ENCODE results near the gene DOCK2. TPM values are rescaled to one million over a fixed set of nuclear protein-coding genes. Genes with fewer than 3 reads are reported as not detected.

The DOCK2 gene
- total and polyA plus RNA-seq, 4 experiments from 2014 or later = 45.8 to 223 (median 162) TPM

DNA sequence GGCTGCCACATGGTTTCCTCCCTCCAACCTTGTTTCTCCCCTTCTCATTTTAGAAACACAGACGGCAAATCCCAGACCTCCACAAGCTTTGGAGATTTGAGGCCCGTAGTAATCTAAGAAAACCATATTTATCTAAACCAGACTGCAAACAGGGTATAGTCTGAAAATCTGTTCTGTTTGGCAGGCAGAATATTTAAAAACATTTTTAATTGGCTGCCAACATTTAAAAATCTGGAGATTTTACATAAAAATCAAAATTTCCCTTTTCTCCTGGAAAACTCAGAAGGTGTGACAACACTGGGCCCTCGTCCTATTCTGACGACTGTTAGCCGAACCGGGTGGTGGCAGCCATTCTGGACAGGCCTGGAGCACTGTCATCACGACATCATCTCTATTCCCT is 401.2 kb downstream of the DOCK2 start:
- H3K27ac Mint-ChIP-seq = peak overlapping the region in 2 of 7 donors; percentile 13 to 35
- ChIA-PET CTCF (ENCODE audit: partially characterized antibody) (no interaction called here), POLR2A (ENCODE audit: partially characterized antibody) (no interaction called here)
- H3K36me3 Mint-ChIP-seq = peaks cover 72 to 90% of the 10 kb centered on the region in 2 donors
- H3K4me1 ChIP-seq (ENCODE audit: insufficient read depth, low read length) = no peaks in the 10 kb centered on the region
- no peak overlapping the region for H3K4me3 Mint-ChIP-seq
- H3K27me3 ChIP-seq (ENCODE audit: insufficient read depth, low read length) = no peaks in the 10 kb centered on the region
- intact Hi-C loops (cut with micrococcal nuclease) = no loop called here
- H3K27me3 Mint-ChIP-seq = no peaks in the 10 kb centered on the region
- H3K36me3 ChIP-seq (ENCODE audit: insufficient read depth, low read length) = peaks cover 57% of the 10 kb centered on the region
- peaks cover 4 to 14% (median 9%) of the 10 kb centered on the region in 4 donors for H3K4me1 Mint-ChIP-seq
- no peaks in the 10 kb centered on the region for H3K9me3 Mint-ChIP-seq
- no peak overlapping the region for H3K27ac ChIP-seq (ENCODE audit: low read depth, low read length)
- H3K4me3 ChIP-seq (ENCODE audit: low read length in 2 of 2) = no peak overlapping the region
- H3K9me3 ChIP-seq (ENCODE audit: control insufficient read depth in 1 of 2, low read length in 2 of 2) = no peaks in the 10 kb centered on the region
- DNase-seq = no peak

DNA sequence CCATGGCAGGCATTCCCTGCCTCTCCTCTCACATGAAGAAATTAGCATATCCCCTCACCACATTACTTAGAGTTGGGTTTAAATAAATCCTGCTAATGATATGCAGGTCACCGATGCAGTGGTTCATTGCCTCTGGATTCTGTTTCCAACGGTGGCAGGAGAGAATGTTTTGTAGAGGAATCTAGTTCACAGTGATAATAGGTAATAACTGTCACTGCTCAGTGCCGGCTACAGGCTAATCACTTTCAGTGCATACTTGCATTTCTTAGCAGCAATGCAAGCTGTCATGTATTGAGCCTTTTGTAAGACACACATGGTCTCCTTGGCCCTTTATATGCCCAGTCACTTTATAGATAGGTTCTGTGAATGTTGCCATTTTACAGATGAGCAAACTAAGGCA is 402.8 kb downstream of the DOCK2 start:
- no peak overlapping the region for H3K4me3 ChIP-seq (ENCODE audit: low read length in 2 of 2)
- no peak overlapping the region for H3K27ac ChIP-seq (ENCODE audit: low read depth, low read length)
- no peaks in the 10 kb centered on the region for H3K27me3 Mint-ChIP-seq
- peaks cover 69 to 90% of the 10 kb centered on the region in 2 donors for H3K36me3 Mint-ChIP-seq
- no peak overlapping the region for H3K4me3 Mint-ChIP-seq
- intact Hi-C loops (cut with micrococcal nuclease) = no loop called here
- no peaks in the 10 kb centered on the region for H3K27me3 ChIP-seq (ENCODE audit: insufficient read depth, low read length)
- no peak for DNase-seq
- H3K9me3 Mint-ChIP-seq = no peaks in the 10 kb centered on the region
- POLR2A ChIA-PET (ENCODE audit: partially characterized antibody) = no interaction called here
- H3K4me1 Mint-ChIP-seq = peaks cover 13 to 19% (median 17%) of the 10 kb centered on the region in 4 donors
- peaks cover 59% of the 10 kb centered on the region for H3K36me3 ChIP-seq (ENCODE audit: insufficient read depth, low read length)
- no peaks in the 10 kb centered on the region for H3K9me3 ChIP-seq (ENCODE audit: control insufficient read depth in 1 of 2, low read length in 2 of 2)
- H3K4me1 ChIP-seq (ENCODE audit: insufficient read depth, low read length) = peaks cover 4% of the 10 kb centered on the region
- no peak overlapping the region for H3K27ac Mint-ChIP-seq
- CTCF ChIA-PET (ENCODE audit: partially characterized antibody) = no interaction called here

GRCh38 chr5:170046241-170046640 is 409.2 kb downstream of the DOCK2 start:
- H3K4me1 ChIP-seq (ENCODE audit: insufficient read depth, low read length) = peaks cover 4% of the 10 kb centered on the region
- ChIA-PET POLR2A (ENCODE audit: partially characterized antibody) (no interaction called here), CTCF (ENCODE audit: partially characterized antibody) (no interaction called here)
- H3K4me3 Mint-ChIP-seq = no peak overlapping the region
- H3K27me3 Mint-ChIP-seq = no peaks in the 10 kb centered on the region
- peaks cover 13 to 19% (median 16%) of the 10 kb centered on the region in 4 donors for H3K4me1 Mint-ChIP-seq
- H3K9me3 ChIP-seq (ENCODE audit: control insufficient read depth in 1 of 2, low read length in 2 of 2) = no peaks in the 10 kb centered on the region
- peaks cover 92% of the 10 kb centered on the region for H3K36me3 ChIP-seq (ENCODE audit: insufficient read depth, low read length)
- no peaks in the 10 kb centered on the region for H3K9me3 Mint-ChIP-seq
- H3K27ac ChIP-seq (ENCODE audit: low read depth, low read length) = no peak overlapping the region
- intact Hi-C loops (cut with micrococcal nuclease) = no loop called here
- H3K27me3 ChIP-seq (ENCODE audit: insufficient read depth, low read length) = no peaks in the 10 kb centered on the region
- peaks cover 87 to 91% of the 10 kb centered on the region in 2 donors for H3K36me3 Mint-ChIP-seq
- peak overlapping the region in 1 of 7 donors; percentile 32 for H3K27ac Mint-ChIP-seq
- H3K4me3 ChIP-seq (ENCODE audit: low read length in 2 of 2) = no peak overlapping the region
- no peak for DNase-seq

DNA sequence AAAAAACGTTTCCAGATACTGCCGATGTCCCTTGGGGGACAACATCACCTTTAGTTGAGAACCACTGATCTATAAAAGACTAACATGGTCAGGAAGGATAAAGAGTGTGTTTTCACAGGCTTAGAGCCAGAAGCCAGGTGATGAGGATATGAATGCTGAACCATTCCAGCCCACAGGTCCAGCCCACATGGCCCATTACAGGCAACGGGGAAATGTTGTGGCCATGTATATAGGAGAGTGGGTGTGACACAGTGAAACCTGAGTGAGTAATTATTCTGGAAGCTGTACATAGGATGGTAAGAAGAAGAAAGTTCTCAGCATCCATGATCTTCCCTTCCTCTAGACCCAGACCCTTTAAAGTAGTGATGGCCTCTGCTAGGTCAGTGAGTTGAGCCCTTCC is 412.6 kb downstream of the DOCK2 start:
- H3K36me3 Mint-ChIP-seq = peaks cover 91% of the 10 kb centered on the region in 2 donors
- H3K4me1 Mint-ChIP-seq = peaks cover 0 to 4% (median under 1%) of the 10 kb centered on the region in 4 donors
- no peak overlapping the region for H3K4me3 ChIP-seq (ENCODE audit: low read length in 2 of 2)
- no peak overlapping the region for H3K4me3 Mint-ChIP-seq
- H3K9me3 Mint-ChIP-seq = no peaks in the 10 kb centered on the region
- no peaks in the 10 kb centered on the region for H3K4me1 ChIP-seq (ENCODE audit: insufficient read depth, low read length)
- H3K27ac Mint-ChIP-seq = peak overlapping the region in 1 of 7 donors; percentile 82
- intact Hi-C loops (cut with micrococcal nuclease) = no loop called here
- H3K27me3 ChIP-seq (ENCODE audit: insufficient read depth, low read length) = no peaks in the 10 kb centered on the region
- no peaks in the 10 kb centered on the region for H3K27me3 Mint-ChIP-seq
- no peaks in the 10 kb centered on the region for H3K9me3 ChIP-seq (ENCODE audit: control insufficient read depth in 1 of 2, low read length in 2 of 2)
- no peak for DNase-seq
- H3K36me3 ChIP-seq (ENCODE audit: insufficient read depth, low read length) = peaks cover 83% of the 10 kb centered on the region
- no peak overlapping the region for H3K27ac ChIP-seq (ENCODE audit: low read depth, low read length)
- POLR2A ChIA-PET (ENCODE audit: partially characterized antibody) = no interaction called here
- CTCF ChIA-PET (ENCODE audit: partially characterized antibody) = interaction anchor here (1.6 kb wide), 1 partner anchor 14 kb away, joined by 3 read pairs; no protein-coding TSS in a partner anchor

DNA sequence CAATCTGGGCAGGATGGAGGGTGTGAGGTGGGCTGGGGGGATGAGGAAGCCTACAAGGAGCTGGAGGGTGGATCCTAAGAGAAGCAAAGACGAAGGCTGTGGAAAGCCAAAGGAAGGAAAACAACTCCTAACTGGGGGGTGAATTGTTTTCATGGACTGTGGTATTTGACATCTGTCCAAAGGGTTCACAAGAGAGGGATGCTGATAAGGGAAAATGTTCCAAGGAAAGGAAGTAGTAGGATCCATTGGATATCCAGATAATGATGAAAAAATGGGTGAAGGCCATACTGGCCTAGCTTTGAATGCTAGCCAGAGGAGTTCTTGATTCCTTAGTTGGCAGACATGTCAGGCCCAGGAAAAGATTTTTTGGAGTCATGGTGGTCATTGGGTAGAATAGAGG is 416.8 kb downstream of the DOCK2 start:
- POLR2A ChIA-PET (ENCODE audit: partially characterized antibody) = no interaction called here
- CTCF ChIA-PET (ENCODE audit: partially characterized antibody) = no interaction called here
- no peaks in the 10 kb centered on the region for H3K27me3 Mint-ChIP-seq

GRCh38 chr5:170055606-170056005 is 418.5 kb downstream of the DOCK2 start:
- Histone ChIP-seq H3K9me3 (ENCODE audit: control insufficient read depth in 1 of 2, low read length in 2 of 2) (no peaks in the 10 kb centered on the region), H3K27me3 (ENCODE audit: insufficient read depth, low read length) (no peaks in the 10 kb centered on the region), H3K4me1 (ENCODE audit: insufficient read depth, low read length) (no peaks in the 10 kb centered on the region), H3K27ac (ENCODE audit: low read depth, low read length) (no peak overlapping the region), H3K4me3 (ENCODE audit: low read length in 2 of 2) (no peak overlapping the region), H3K36me3 (ENCODE audit: insufficient read depth, low read length) (peaks cover 60% of the 10 kb centered on the region)
- Mint-ChIP-seq H3K4me1 (peaks cover 0 to 5% (median 1%) of the 10 kb centered on the region in 4 donors), H3K27ac (peak overlapping the region in 1 of 7 donors; percentile 37), H3K9me3 (peaks cover 0 to 6% (median 0%) of the 10 kb centered on the region in 8 donors), H3K36me3 (peaks cover 96 to 99% of the 10 kb centered on the region in 2 donors), H3K4me3 (no peak overlapping the region), H3K27me3 (no peaks in the 10 kb centered on the region)
- intact Hi-C loops (cut with micrococcal nuclease) = no loop called here
- POLR2A ChIA-PET (ENCODE audit: partially characterized antibody) = no interaction called here
- no peak for DNase-seq
- CTCF ChIA-PET (ENCODE audit: partially characterized antibody) = interaction anchor here (1.5 kb wide), 1 partner anchor 7 kb away, joined by 4 read pairs; no protein-coding TSS in a partner anchor

More for the DNA sequence above, 416.8 kb downstream of the DOCK2 start:
- Mint-ChIP-seq H3K9me3 (peaks cover 0 to 6% (median 0%) of the 10 kb centered on the region in 8 donors), H3K4me1 (peaks cover 0 to 6% (median 1%) of the 10 kb centered on the region in 4 donors), H3K27ac (peak overlapping the region in 2 of 7 donors; percentile 25 to 48), H3K36me3 (peaks cover 99% of the 10 kb centered on the region in 2 donors), H3K4me3 (no peak overlapping the region)
- Histone ChIP-seq H3K4me1 (ENCODE audit: insufficient read depth, low read length) (no peaks in the 10 kb centered on the region), H3K36me3 (ENCODE audit: insufficient read depth, low read length) (peaks cover 77% of the 10 kb centered on the region), H3K4me3 (ENCODE audit: low read length in 2 of 2) (no peak overlapping the region), H3K9me3 (ENCODE audit: control insufficient read depth in 1 of 2, low read length in 2 of 2) (no peaks in the 10 kb centered on the region), H3K27me3 (ENCODE audit: insufficient read depth, low read length) (no peaks in the 10 kb centered on the region), H3K27ac (ENCODE audit: low read depth, low read length) (no peak overlapping the region)
- intact Hi-C loops (cut with micrococcal nuclease) = no loop called here
- DNase-seq = no peak

DNA sequence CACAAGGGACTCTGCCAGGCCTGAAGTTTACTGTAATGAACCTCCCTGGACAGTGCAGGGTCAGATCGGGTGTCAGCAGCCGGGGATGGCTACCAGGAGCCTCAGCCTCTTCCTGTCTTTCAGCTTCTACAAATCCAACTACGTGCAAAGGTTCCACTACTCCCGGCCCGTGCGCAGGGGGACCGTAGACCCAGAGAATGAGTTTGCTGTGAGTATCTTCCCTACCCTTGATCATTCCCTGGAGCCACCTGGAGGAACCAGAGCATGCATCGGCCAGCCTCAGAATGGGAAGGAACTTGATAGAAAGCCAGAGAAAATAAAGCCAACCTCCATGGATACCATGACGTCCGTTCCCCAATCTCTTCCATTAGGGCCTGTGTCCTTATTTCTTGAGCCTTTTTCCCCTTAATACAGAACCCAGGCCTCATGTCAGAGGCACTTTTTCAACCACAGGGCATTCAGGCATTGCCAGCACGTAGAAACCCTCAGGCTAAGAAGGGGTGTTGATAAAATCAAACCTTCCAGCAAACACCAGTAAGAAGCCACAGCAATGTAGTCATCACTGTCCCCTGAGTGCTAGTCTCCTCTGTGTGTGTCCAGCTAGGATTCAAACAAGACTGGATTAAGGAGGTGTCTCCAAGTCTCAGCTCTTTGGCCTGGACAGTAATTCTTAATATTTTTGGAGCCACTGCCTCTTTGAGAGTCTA is 419.6 kb downstream of the DOCK2 start:
- Mint-ChIP-seq H3K27me3 (no peaks in the 10 kb centered on the region), H3K9me3 (peaks cover 0 to 6% (median 0%) of the 10 kb centered on the region in 8 donors), H3K27ac (no peak overlapping the region), H3K4me3 (no peak overlapping the region), H3K36me3 (peaks cover 92 to 95% of the 10 kb centered on the region in 2 donors), H3K4me1 (peaks cover 0 to 3% (median 1%) of the 10 kb centered on the region in 4 donors)
- intact Hi-C loops (cut with micrococcal nuclease) = no loop called here
- Histone ChIP-seq H3K36me3 (ENCODE audit: insufficient read depth, low read length) (peaks cover 56% of the 10 kb centered on the region), H3K9me3 (ENCODE audit: control insufficient read depth in 1 of 2, low read length in 2 of 2) (no peaks in the 10 kb centered on the region), H3K27me3 (ENCODE audit: insufficient read depth, low read length) (no peaks in the 10 kb centered on the region), H3K27ac (ENCODE audit: low read depth, low read length) (no peak overlapping the region), H3K4me1 (ENCODE audit: insufficient read depth, low read length) (no peaks in the 10 kb centered on the region), H3K4me3 (ENCODE audit: low read length in 2 of 2) (no peak overlapping the region)
- CTCF ChIA-PET (ENCODE audit: partially characterized antibody) = no interaction called here
- POLR2A ChIA-PET (ENCODE audit: partially characterized antibody) = no interaction called here
- no peak for DNase-seq

All from CD4-positive, alpha-beta memory T cell (primary cell).